HG02763 (cell line): ENCODE data around the gene NECAB2.

Experiments
- ATAC-seq: cut with Tn5 transposase; IDR thresholded peaks from one replicate; pipeline ENCODE4 v1.9.1; 2021; ENCODE audit warnings: mild to moderate bottlenecking, moderate library complexity; ENCODE audit not compliant: unreplicated experiment

Gene NECAB2

GRCh38 chr16:83967838-83968305 lies at the start of gene NECAB2:
Gene NECAB2 (plus strand): TSS chr16:83968244. CDS start chr16:83968649, 405 bp downstream.
- ATAC-seq: no peak

GRCh38 chr16:83920894-83921491 lies 47.1 kb upstream of the NECAB2 start:
- no peak for ATAC-seq

GRCh38 chr16:83923581-83924365 lies 44.3 kb upstream of the NECAB2 start:
- ATAC-seq: no peak

GRCh38 chr16:83924686-83925085 lies 43.4 kb upstream of the NECAB2 start:
- no peak for ATAC-seq

GRCh38 chr16:83925095-83925905 lies 42.7 kb upstream of the NECAB2 start:
- no peak for ATAC-seq

GRCh38 chr16:83925957-83926725 lies 41.9 kb upstream of the NECAB2 start:
- ATAC-seq: no peak

- ATAC-seq: no peak
Measured at GRCh38 chr16:83926726-83927397, 41.2 kb upstream of the NECAB2 start.

- ATAC-seq: no peak
Measured at GRCh38 chr16:83928341-83929055, 39.5 kb upstream of the NECAB2 start.

- no peak for ATAC-seq
Measured at GRCh38 chr16:83929811-83930555, 38.1 kb upstream of the NECAB2 start.

- no peak for ATAC-seq
Measured at GRCh38 chr16:83930730-83931500, 37.1 kb upstream of the NECAB2 start.

GRCh38 chr16:83931556-83931955 lies 36.5 kb upstream of the NECAB2 start:
- no peak for ATAC-seq

- no peak for ATAC-seq
Measured at GRCh38 chr16:83932304-83932703, 35.7 kb upstream of the NECAB2 start.

GRCh38 chr16:83932955-83933673 lies 34.9 kb upstream of the NECAB2 start:
- ATAC-seq: no peak

GRCh38 chr16:83933885-83934683 lies 34.0 kb upstream of the NECAB2 start:
- ATAC-seq: no peak

GRCh38 chr16:83934684-83934977 lies 33.4 kb upstream of the NECAB2 start:
- no peak for ATAC-seq

- no peak for ATAC-seq
Measured at GRCh38 chr16:83935005-83935857, 32.8 kb upstream of the NECAB2 start.
